SK-N-SH (cell line): Measurements from ENCODE around the gene DOC2A. TPM values are rescaled to one million over a fixed set of nuclear protein-coding genes. Genes with fewer than 3 reads are reported as not detected.

Source experiments
- CTCF ChIA-PET: fragments of 300-600, 350-600 bp; formaldehyde crosslinking; extraction: SDS; loops from one replicate; lab custom pipeline; 2021; lab: Yijun Ruan, JAX
- POLR2A ChIA-PET: fragments of 350-600 bp; sonication (Branson Sonifier 250); formaldehyde crosslinking; extraction: SDS; loops from one replicate; lab custom pipeline; 2020; ENCODE audit warnings: antibody characterized with exemption, inconsistent platforms; lab: Yijun Ruan, JAX
- DNase-seq: peaks from one replicate; pipeline ENCODE4 v3.0.0; 2012
- H2AFZ ChIP-seq: fragments of 200-600 bp; sonication (generic); 2 replicates; pipeline ENCODE4 v1.8.1; 2016; ENCODE audit warnings: antibody characterized with exemption, mild to moderate bottlenecking, low read depth
- H3F3A ChIP-seq: fragments of 200-600 bp; sonication (generic); replicated peaks from 2 replicates; pipeline ENCODE3; 2016; ENCODE audit warnings: antibody characterized with exemption, mild to moderate bottlenecking; ENCODE audit not compliant: insufficient read depth
- H3K27ac ChIP-seq, 2 experiments: fragments of 200-500 bp in 1 of 2; fragments of 200-600 bp in 1 of 2; sonication (Bioruptor generic) in 1 of 2; sonication (generic), shearing (Covaris generic) in 1 of 2; 2 replicates each; pipeline versions ENCODE4 v1.5.1 to v1.6.1; 2014 to 2016; ENCODE audit warnings: low read depth in 2 of 2, inconsistent platforms in 1 of 2, low read length in 1 of 2, mild to moderate bottlenecking in 1 of 2, mixed read lengths in 1 of 2
- H3K27me3 ChIP-seq: fragments of 200-600 bp; sonication (generic), shearing (Covaris generic); 2 replicates; pipeline ENCODE4 v1.6.1; 2016; ENCODE audit warnings: mixed run types; ENCODE audit not compliant: insufficient read depth
- H3K36me3 ChIP-seq, 2 experiments: fragments of 200-500 bp in 1 of 2; fragments of 200-600 bp in 1 of 2; sonication (Bioruptor generic) in 1 of 2; sonication (generic) in 1 of 2; replicated peaks in 1 of 2; 2 replicates each; pipeline versions ENCODE3 to v1.5.1; 2014 to 2016; ENCODE audit warnings: low read length in 1 of 2, mild to moderate bottlenecking in 1 of 2; ENCODE audit not compliant: insufficient read depth in 2 of 2, control insufficient read depth in 1 of 2
- H3K4me1 ChIP-seq, 2 experiments: fragments of 200-500 bp in 1 of 2; fragments of 200-600 bp in 1 of 2; sonication (Bioruptor generic) in 1 of 2; sonication (generic), shearing (Covaris generic) in 1 of 2; 2 replicates each; pipeline versions ENCODE4 v1.5.1 to v1.6.1; 2014 to 2016; ENCODE audit warnings: low read depth in 1 of 2, low read length in 1 of 2, mixed run types in 1 of 2; ENCODE audit not compliant: insufficient read depth in 2 of 2, control insufficient read depth in 1 of 2
- H3K4me2 ChIP-seq: fragments of 200-600 bp; sonication (generic), shearing (Covaris generic); 2 replicates; pipeline ENCODE4 v1.6.1; 2017; ENCODE audit warnings: mixed run types
- H3K4me3 ChIP-seq, 2 experiments: fragments of 200-500 bp in 1 of 2; fragments of 200-600 bp in 1 of 2; sonication (Bioruptor generic) in 1 of 2; sonication (generic), shearing (Covaris generic) in 1 of 2; 2 replicates each; pipeline versions ENCODE4 v1.5.1 to v1.8.1; 2014 to 2016; ENCODE audit warnings: low read depth in 2 of 2, inconsistent platforms in 1 of 2, low read length in 1 of 2, mild to moderate bottlenecking in 1 of 2, mixed read lengths in 1 of 2, moderate library complexity in 1 of 2
- H3K79me2 ChIP-seq: fragments of 200-600 bp; sonication (generic); 2 replicates; pipeline ENCODE4 v1.8.1; 2017; ENCODE audit warnings: mild to moderate bottlenecking; ENCODE audit not compliant: insufficient read depth
- H3K9ac ChIP-seq: fragments of 200-600 bp; sonication (generic); 2 replicates; pipeline ENCODE4 v1.6.1; 2017; ENCODE audit warnings: mixed run types
- H3K9me2 ChIP-seq: fragments of 200-600 bp; sonication (generic); 2 replicates; pipeline ENCODE4 v1.6.1; 2017; ENCODE audit warnings: mixed run types
- H3K9me3 ChIP-seq: fragments of 200-600 bp; sonication (generic); 2 replicates; pipeline ENCODE4 v1.6.1; 2017; ENCODE audit warnings: mixed run types, mild to moderate bottlenecking, moderate library complexity
- H4K20me1 ChIP-seq: fragments of 200-600 bp; sonication (generic); 2 replicates; pipeline ENCODE4 v1.6.1; 2017; ENCODE audit warnings: mild to moderate bottlenecking, mixed run types; ENCODE audit not compliant: insufficient read depth
- CHD2 ChIP-seq: fragments of 150-350 bp; IDR thresholded peaks from 2 replicates; pipeline ENCODE4 v1.6.1; 2018; ENCODE audit warnings: low read length; ENCODE audit not compliant: partially characterized antibody
- ELF1 ChIP-seq: IDR thresholded peaks from 2 replicates; pipeline ENCODE4 v1.4.0; 2012
- EZH2phosphoT487 ChIP-seq: fragments of 200-600 bp; sonication (generic); IDR thresholded peaks from 2 replicates; pipeline ENCODE4 v1.6.1; 2017; ENCODE audit warnings: low read depth, mixed run types, mild to moderate bottlenecking, antibody characterized with exemption, moderate library complexity, borderline replicate concordance
- JUND ChIP-seq: IDR thresholded peaks from 2 replicates; pipeline ENCODE4 v1.4.0; 2012
- MXI1 ChIP-seq: IDR thresholded peaks from 2 replicates; pipeline ENCODE4 v1.6.1; 2012; ENCODE audit warnings: mild to moderate bottlenecking, low read depth, low read length, improper control_type of control experiment
- NFIC ChIP-seq: IDR thresholded peaks from 2 replicates; pipeline ENCODE4 v1.4.0; 2012; ENCODE audit warnings: borderline replicate concordance
- POLR2AphosphoS5 ChIP-seq: IDR thresholded peaks from 2 replicates; pipeline ENCODE4 v1.6.1; 2012; ENCODE audit warnings: low read depth, low read length
- RAD21 ChIP-seq: IDR thresholded peaks from 2 replicates; pipeline ENCODE4 v1.6.1; 2012; ENCODE audit warnings: mild to moderate bottlenecking, low read length
- RCOR1 ChIP-seq: fragments of 150-350 bp; IDR thresholded peaks from 2 replicates; pipeline ENCODE4 v1.6.1; 2017; ENCODE audit warnings: antibody characterized with exemption, low read length
- SMC3 ChIP-seq: IDR thresholded peaks from 2 replicates; pipeline ENCODE4 v1.6.1; 2012; ENCODE audit warnings: low read depth, low read length, improper control_type of control experiment
- TAF1 ChIP-seq: IDR thresholded peaks from 2 replicates; pipeline ENCODE4 v1.6.1; 2012; ENCODE audit warnings: low read depth, mild to moderate bottlenecking, low read length, moderate library complexity, borderline replicate concordance
- TEAD4 ChIP-seq: IDR thresholded peaks from 2 replicates; pipeline ENCODE4 v1.4.0; 2012; ENCODE audit warnings: mild to moderate bottlenecking, borderline replicate concordance; ENCODE audit not compliant: insufficient read depth
- WGBS: methylation state at CpG from one replicate; pipeline ENCODE4 v1.1.6; 2017; ENCODE audit warnings: low lambda C conversion rate; 5-methylcytosine and 5-hydroxymethylcytosine counted together
- polyA plus RNA-seq, 3 experiments: library from polyadenylated mRNA; depleted of rRNA; stranded (reverse); fragments of >200 nt; gene quantifications; 2 replicates each; pipeline ENCODE4 v1.2.3, GENCODE V29; 2012
- TF ChIP-seq, protein P1 (sequence below): IDR thresholded peaks from 2 replicates; pipeline ENCODE4 v1.4.0; 2012; ENCODE audit warnings: low read depth
- TF ChIP-seq, protein P2 (sequence below): fragments of 200-600 bp; sonication (generic); IDR thresholded peaks from 2 replicates; pipeline ENCODE4 v1.6.1; 2017; ENCODE audit warnings: antibody characterized with exemption, mild to moderate bottlenecking, moderate library complexity
- TF ChIP-seq, protein P3 (sequence below): fragments of 150-350 bp; IDR thresholded peaks from 2 replicates; pipeline ENCODE4 v1.6.1; 2017; ENCODE audit warnings: antibody characterized with exemption, low read length, low read depth, borderline replicate concordance
- TF ChIP-seq, protein P4 (sequence below): IDR thresholded peaks from 2 replicates; pipeline ENCODE4 v1.4.0; 2012; ENCODE audit warnings: low read depth, borderline replicate concordance
- TF ChIP-seq, protein P5 (sequence below): IDR thresholded peaks from 2 replicates; pipeline ENCODE4; 2012
- TF ChIP-seq, protein P6 (sequence below): IDR thresholded peaks from 2 replicates; pipeline ENCODE4 v1.6.1; 2012; ENCODE audit warnings: mild to moderate bottlenecking, low read depth, low read length, moderate library complexity

DOC2A gene
- polyA plus RNA-seq, 1 of the 3 experiments (the other 2 are of a cell fraction), result 10.4 TPM

DNA sequence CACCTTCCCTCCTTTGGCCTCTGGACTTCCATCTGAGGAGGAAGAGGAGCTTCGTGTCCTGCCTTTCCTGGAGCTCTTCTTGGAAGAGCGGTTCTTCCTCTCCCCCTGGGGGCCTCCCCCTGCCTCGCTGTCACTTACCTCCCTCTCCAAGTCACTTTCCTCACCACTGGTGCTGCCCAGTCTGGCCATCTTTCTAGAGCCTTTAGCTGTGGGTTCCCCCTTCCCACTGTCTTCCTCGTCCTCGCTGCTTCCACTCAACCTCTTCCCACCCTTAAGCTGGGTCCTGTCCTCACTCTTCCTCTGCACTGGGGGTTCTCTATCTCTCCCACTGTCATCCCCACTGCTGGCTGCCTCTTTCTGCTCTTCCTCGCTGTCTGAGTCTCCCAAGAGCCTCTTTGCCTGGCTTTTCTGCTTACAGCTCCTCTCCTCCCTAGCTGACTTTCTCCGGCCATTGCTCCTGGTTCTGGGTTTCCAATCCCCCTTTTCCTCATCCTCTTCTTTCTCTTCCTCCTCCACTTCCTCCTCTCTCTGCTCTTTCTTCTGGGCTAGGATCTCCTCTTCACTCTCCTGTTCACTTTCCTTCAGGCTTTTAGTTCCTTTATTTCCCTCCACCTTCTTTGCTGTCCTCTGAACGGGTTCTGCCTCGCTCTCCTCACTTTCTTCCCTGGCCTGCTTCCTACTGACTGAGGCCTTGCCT lies 16.8 kb downstream of the DOC2A start:
- Histone ChIP-seq H3K4me3 (peak overlapping the region in 1 of 2 experiments; percentile 87; a peak in 1 of 4 replicates), H3F3A (peaks cover 10% of the 10 kb centered on the region), H2AFZ (no peak overlapping the region), H3K9me2 (no peaks in the 10 kb centered on the region), H3K27me3 (no peaks in the 10 kb centered on the region), H3K36me3 (peaks cover 0 to 47% of the 10 kb centered on the region in 2 experiments), H3K4me2 (peak overlapping the region; percentile 99), H3K9ac (peak overlapping the region; percentile 90), H3K79me2 (peaks cover 19% of the 10 kb centered on the region; the same call in 1 of the 2 replicates), H3K4me1 (peaks cover 0 to 14% of the 10 kb centered on the region in 2 experiments; a peak in 1 of 4 replicates), H4K20me1 (no peaks in the 10 kb centered on the region), H3K9me3 (no peaks in the 10 kb centered on the region), H3K27ac (peak overlapping the region in 1 of 2 experiments; percentile 94; a peak in 1 of 4 replicates)
- TF ChIP-seq RAD21 (no peak), JUND (no peak), POLR2AphosphoS5 (no peak), SMC3 (no peak), TEAD4 (no peak), EZH2phosphoT487 (no peak), MXI1 (no peak), NFIC (no peak), ELF1 (no peak), CHD2 (no peak), TAF1 (no peak), RCOR1 (no peak)
- TF ChIP-seq, protein P1, sequence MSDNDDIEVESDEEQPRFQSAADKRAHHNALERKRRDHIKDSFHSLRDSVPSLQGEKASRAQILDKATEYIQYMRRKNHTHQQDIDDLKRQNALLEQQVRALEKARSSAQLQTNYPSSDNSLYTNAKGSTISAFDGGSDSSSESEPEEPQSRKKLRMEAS, result no peak
- TF ChIP-seq, protein P2, sequence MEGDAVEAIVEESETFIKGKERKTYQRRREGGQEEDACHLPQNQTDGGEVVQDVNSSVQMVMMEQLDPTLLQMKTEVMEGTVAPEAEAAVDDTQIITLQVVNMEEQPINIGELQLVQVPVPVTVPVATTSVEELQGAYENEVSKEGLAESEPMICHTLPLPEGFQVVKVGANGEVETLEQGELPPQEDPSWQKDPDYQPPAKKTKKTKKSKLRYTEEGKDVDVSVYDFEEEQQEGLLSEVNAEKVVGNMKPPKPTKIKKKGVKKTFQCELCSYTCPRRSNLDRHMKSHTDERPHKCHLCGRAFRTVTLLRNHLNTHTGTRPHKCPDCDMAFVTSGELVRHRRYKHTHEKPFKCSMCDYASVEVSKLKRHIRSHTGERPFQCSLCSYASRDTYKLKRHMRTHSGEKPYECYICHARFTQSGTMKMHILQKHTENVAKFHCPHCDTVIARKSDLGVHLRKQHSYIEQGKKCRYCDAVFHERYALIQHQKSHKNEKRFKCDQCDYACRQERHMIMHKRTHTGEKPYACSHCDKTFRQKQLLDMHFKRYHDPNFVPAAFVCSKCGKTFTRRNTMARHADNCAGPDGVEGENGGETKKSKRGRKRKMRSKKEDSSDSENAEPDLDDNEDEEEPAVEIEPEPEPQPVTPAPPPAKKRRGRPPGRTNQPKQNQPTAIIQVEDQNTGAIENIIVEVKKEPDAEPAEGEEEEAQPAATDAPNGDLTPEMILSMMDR, result no peak
- TF ChIP-seq, protein P3, sequence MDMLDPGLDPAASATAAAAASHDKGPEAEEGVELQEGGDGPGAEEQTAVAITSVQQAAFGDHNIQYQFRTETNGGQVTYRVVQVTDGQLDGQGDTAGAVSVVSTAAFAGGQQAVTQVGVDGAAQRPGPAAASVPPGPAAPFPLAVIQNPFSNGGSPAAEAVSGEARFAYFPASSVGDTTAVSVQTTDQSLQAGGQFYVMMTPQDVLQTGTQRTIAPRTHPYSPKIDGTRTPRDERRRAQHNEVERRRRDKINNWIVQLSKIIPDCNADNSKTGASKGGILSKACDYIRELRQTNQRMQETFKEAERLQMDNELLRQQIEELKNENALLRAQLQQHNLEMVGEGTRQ, result no peak
- TF ChIP-seq, protein P4, sequence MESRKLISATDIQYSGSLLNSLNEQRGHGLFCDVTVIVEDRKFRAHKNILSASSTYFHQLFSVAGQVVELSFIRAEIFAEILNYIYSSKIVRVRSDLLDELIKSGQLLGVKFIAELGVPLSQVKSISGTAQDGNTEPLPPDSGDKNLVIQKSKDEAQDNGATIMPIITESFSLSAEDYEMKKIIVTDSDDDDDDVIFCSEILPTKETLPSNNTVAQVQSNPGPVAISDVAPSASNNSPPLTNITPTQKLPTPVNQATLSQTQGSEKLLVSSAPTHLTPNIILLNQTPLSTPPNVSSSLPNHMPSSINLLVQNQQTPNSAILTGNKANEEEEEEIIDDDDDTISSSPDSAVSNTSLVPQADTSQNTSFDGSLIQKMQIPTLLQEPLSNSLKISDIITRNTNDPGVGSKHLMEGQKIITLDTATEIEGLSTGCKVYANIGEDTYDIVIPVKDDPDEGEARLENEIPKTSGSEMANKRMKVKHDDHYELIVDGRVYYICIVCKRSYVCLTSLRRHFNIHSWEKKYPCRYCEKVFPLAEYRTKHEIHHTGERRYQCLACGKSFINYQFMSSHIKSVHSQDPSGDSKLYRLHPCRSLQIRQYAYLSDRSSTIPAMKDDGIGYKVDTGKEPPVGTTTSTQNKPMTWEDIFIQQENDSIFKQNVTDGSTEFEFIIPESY, result no peak
- TF ChIP-seq, protein P5, sequence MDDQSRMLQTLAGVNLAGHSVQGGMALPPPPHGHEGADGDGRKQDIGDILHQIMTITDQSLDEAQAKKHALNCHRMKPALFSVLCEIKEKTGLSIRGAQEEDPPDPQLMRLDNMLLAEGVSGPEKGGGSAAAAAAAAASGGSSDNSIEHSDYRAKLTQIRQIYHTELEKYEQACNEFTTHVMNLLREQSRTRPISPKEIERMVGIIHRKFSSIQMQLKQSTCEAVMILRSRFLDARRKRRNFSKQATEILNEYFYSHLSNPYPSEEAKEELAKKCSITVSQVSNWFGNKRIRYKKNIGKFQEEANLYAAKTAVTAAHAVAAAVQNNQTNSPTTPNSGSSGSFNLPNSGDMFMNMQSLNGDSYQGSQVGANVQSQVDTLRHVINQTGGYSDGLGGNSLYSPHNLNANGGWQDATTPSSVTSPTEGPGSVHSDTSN, result no peak
- TF ChIP-seq, protein P6, sequence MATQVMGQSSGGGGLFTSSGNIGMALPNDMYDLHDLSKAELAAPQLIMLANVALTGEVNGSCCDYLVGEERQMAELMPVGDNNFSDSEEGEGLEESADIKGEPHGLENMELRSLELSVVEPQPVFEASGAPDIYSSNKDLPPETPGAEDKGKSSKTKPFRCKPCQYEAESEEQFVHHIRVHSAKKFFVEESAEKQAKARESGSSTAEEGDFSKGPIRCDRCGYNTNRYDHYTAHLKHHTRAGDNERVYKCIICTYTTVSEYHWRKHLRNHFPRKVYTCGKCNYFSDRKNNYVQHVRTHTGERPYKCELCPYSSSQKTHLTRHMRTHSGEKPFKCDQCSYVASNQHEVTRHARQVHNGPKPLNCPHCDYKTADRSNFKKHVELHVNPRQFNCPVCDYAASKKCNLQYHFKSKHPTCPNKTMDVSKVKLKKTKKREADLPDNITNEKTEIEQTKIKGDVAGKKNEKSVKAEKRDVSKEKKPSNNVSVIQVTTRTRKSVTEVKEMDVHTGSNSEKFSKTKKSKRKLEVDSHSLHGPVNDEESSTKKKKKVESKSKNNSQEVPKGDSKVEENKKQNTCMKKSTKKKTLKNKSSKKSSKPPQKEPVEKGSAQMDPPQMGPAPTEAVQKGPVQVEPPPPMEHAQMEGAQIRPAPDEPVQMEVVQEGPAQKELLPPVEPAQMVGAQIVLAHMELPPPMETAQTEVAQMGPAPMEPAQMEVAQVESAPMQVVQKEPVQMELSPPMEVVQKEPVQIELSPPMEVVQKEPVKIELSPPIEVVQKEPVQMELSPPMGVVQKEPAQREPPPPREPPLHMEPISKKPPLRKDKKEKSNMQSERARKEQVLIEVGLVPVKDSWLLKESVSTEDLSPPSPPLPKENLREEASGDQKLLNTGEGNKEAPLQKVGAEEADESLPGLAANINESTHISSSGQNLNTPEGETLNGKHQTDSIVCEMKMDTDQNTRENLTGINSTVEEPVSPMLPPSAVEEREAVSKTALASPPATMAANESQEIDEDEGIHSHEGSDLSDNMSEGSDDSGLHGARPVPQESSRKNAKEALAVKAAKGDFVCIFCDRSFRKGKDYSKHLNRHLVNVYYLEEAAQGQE, result no peak
- 92% methylated on average over 9 of the region's 9 CpGs for WGBS
- ChIA-PET POLR2A (interaction anchor here (1.1 to 1.3 kb wide), 2 partner anchors 11 to 32 kb away, joined by 3 read pairs; partner anchors contain the start of gene TMEM219), CTCF (interaction anchor here (1.0 to 2.4 kb wide), 3 partner anchors 12 to 145 kb away, joined by 3 to 7 read pairs (median 6); partner anchors contain the start of gene TLCD3B)
- DNase-seq, result no peak
